ENCODE results near the gene ITPRID2. TPM values are rescaled to one million over a fixed set of nuclear protein-coding genes. Genes with fewer than 3 reads are reported as not detected.

The ITPRID2 gene
- total and polyA plus RNA-seq, 2 experiments from 2014 or later, result 15.9 to 66.5 TPM

DNA sequence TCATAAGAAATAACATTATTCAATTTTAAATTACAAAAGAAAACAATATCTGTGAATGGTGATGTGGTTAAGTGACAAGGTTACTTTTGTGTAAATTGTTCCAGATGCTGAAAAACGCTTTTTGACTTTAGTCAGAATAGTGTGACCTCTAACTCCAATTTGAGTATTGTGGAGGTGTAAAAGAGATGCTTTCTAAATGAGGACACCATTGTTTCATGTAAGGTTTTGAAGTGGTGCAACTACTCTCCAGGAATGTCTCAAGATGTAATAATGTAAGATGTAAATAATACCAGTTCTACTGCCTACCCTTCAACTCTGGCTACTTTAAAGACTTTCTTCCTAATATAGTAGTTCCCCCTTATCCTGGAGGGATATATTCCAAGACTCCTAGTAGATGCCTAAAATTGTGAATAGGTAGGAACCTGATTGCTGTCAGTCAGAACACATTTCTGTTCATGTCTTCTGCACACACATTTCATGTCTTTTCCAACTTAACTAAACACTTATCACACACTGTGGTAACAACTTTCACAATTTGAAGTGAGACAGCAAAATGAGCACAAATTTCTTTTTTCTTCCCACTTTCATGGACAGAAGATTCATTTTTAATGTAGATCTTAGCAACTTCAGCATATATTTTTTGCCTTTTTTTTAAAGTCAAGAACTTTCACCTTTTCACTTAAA is 55.1 kb downstream of the ITPRID2 start:
- H3K27me3 ChIP-seq, result no peaks in the 10 kb centered on the region
- TF ChIP-seq, protein P1, sequence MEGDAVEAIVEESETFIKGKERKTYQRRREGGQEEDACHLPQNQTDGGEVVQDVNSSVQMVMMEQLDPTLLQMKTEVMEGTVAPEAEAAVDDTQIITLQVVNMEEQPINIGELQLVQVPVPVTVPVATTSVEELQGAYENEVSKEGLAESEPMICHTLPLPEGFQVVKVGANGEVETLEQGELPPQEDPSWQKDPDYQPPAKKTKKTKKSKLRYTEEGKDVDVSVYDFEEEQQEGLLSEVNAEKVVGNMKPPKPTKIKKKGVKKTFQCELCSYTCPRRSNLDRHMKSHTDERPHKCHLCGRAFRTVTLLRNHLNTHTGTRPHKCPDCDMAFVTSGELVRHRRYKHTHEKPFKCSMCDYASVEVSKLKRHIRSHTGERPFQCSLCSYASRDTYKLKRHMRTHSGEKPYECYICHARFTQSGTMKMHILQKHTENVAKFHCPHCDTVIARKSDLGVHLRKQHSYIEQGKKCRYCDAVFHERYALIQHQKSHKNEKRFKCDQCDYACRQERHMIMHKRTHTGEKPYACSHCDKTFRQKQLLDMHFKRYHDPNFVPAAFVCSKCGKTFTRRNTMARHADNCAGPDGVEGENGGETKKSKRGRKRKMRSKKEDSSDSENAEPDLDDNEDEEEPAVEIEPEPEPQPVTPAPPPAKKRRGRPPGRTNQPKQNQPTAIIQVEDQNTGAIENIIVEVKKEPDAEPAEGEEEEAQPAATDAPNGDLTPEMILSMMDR (IDR thresholded peaks at IDR 0.05; ENCODE audit: low read depth, low read length), result no peak
- no peak overlapping the region for H3K4me3 ChIP-seq
- H3K36me3 ChIP-seq, result no peaks in the 10 kb centered on the region
- H3K9me3 ChIP-seq (ENCODE audit: low read depth), result no peaks in the 10 kb centered on the region
- no peak for DNase-seq (ENCODE audit: low read depth in 1 of 2, low spot score in 1 of 2)
- H3K4me1 ChIP-seq (ENCODE audit: low read depth), result no peaks in the 10 kb centered on the region
- H3K27ac ChIP-seq, result no peak overlapping the region

- Histone ChIP-seq H3K9me3 (ENCODE audit: low read depth) (no peaks in the 10 kb centered on the region), H3K4me3 (no peak overlapping the region), H3K27me3 (no peaks in the 10 kb centered on the region), H3K27ac (no peak overlapping the region), H3K4me1 (ENCODE audit: low read depth) (peaks cover 5% of the 10 kb centered on the region), H3K36me3 (no peaks in the 10 kb centered on the region)
- TF ChIP-seq, protein P1 (IDR thresholded peaks at IDR 0.05; ENCODE audit: low read depth, low read length), result no peak
- no peak for DNase-seq (ENCODE audit: low read depth in 1 of 2, low spot score in 1 of 2)
Observed at GRCh38 chr2:181947273-181947672, 55.7 kb downstream of the ITPRID2 start.

DNA sequence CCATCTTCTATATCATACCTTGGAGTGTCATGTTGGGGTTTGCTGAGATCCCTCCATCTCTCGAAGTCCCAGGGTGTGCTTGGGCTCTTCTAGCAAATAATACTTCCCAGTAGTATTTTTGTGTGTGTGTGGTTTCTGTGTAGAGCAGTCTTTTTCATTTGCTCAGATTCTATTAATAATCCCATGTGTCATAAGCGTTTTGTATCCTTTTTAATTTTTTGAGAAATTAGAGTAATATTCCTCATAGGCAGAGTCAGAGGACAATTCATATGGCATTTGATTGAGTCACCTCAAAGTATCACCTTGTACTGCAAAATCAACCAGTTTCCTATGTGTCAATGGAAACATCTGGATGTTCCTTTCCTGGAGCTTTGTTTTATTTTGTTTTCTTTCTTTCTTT is 56.7 kb downstream of the ITPRID2 start:
- Histone ChIP-seq H3K27ac (no peak overlapping the region), H3K4me1 (ENCODE audit: low read depth) (peaks cover 13% of the 10 kb centered on the region), H3K36me3 (no peaks in the 10 kb centered on the region), H3K4me3 (no peak overlapping the region), H3K27me3 (no peaks in the 10 kb centered on the region), H3K9me3 (ENCODE audit: low read depth) (no peaks in the 10 kb centered on the region)
- no peak for DNase-seq (ENCODE audit: low read depth in 1 of 2, low spot score in 1 of 2)
- TF ChIP-seq, protein P1 (IDR thresholded peaks at IDR 0.05; ENCODE audit: low read depth, low read length), result no peak

GRCh38 chr2:181949047-181949446 is 57.5 kb downstream of the ITPRID2 start:
- Histone ChIP-seq H3K9me3 (ENCODE audit: low read depth) (no peaks in the 10 kb centered on the region), H3K27ac (no peak overlapping the region), H3K27me3 (no peaks in the 10 kb centered on the region), H3K36me3 (no peaks in the 10 kb centered on the region), H3K4me1 (ENCODE audit: low read depth) (peaks cover 13% of the 10 kb centered on the region), H3K4me3 (no peak overlapping the region)
- TF ChIP-seq, protein P1 (IDR thresholded peaks at IDR 0.05; ENCODE audit: low read depth, low read length), result no peak
- DNase-seq (ENCODE audit: low read depth in 1 of 2, low spot score in 1 of 2), result peak in 1 of 2 donors; percentile 5

DNA sequence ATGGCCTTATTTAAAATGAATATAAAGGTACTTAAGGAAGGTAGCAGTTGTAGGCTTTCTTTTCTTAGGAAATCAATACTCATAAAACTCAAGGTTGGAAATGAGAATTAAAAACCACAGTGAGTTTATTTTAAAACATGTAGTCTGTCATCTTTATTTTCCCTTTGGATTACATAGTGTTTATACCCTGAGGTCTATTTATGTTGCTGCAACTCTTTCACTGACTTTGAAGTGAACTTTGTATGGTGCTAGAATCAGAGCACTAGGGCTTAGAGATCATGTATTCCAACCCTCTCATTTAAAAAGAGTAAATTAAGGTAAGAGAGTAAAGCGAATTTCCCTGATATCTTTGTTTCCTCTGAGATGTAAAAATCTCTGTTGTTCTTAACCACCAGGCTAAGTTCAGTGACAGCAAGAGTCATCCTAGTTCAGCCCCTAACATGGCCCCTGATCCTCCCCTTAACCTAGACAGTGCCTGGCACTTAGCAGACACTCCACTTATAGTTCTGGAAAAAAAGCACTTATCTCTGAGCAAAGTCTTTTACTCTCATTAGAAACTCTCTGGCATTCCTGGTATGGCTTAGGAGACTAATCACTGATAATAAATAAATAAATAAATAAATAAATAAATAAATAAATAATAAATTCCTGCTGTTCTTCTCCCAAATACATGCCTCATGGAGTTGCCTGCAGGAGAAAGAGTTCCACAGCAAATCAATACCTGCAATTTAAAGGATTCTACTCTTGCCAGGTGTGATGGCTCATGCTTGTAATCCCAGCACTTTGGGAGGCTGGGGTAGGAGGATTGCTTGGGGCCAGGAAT is 61.1 kb downstream of the ITPRID2 start:
- no peaks in the 10 kb centered on the region for H3K27me3 ChIP-seq
- H3K36me3 ChIP-seq, result no peaks in the 10 kb centered on the region
- H3K27ac ChIP-seq, result peak overlapping the region; percentile 65
- TF ChIP-seq, protein P1 (IDR thresholded peaks at IDR 0.05; ENCODE audit: low read depth, low read length), result no peak
- no peak overlapping the region for H3K4me3 ChIP-seq
- peak in 1 of 2 donors; percentile 61 for DNase-seq (ENCODE audit: low read depth in 1 of 2, low spot score in 1 of 2)
- peaks cover 13% of the 10 kb centered on the region for H3K4me1 ChIP-seq (ENCODE audit: low read depth)
- no peaks in the 10 kb centered on the region for H3K9me3 ChIP-seq (ENCODE audit: low read depth)

Data from cardiac muscle cell (in vitro differentiated cells and primary cell).